BE2C (cell line): ENCODE data around the gene CHST11.

Experiments
- DNase-seq: peaks from one replicate; pipeline ENCODE4 v3.0.0-alpha.2; 2020
- H3K27me3 ChIP-seq: fragments of 250-450 bp; sonication (Bioruptor Pico); 2 replicates; pipeline ENCODE4 v1.5.1; 2020; ENCODE audit warnings: mild to moderate bottlenecking
- H3K36me3 ChIP-seq: fragments of 250-450 bp; sonication (Bioruptor Pico); 2 replicates; pipeline ENCODE4 v1.5.1; 2020; ENCODE audit warnings: mild to moderate bottlenecking
- H3K4me1 ChIP-seq: fragments of 250-450 bp; sonication (Bioruptor Pico); 2 replicates; pipeline ENCODE4 v1.5.1; 2020
- H3K4me3 ChIP-seq: 2 replicates; pipeline ENCODE4 v1.5.1; 2011; ENCODE audit warnings: low read depth, low read length
- H3K9me3 ChIP-seq: fragments of 250-450 bp; sonication (Bioruptor Pico); 2 replicates; pipeline ENCODE4 v1.5.1; 2020
- TF ChIP-seq, protein P1 (sequence below): IDR thresholded peaks from 2 replicates; pipeline ENCODE4 v1.5.1; 2012; ENCODE audit warnings: mild to moderate bottlenecking, low read depth, low read length

CHST11 gene

DNA sequence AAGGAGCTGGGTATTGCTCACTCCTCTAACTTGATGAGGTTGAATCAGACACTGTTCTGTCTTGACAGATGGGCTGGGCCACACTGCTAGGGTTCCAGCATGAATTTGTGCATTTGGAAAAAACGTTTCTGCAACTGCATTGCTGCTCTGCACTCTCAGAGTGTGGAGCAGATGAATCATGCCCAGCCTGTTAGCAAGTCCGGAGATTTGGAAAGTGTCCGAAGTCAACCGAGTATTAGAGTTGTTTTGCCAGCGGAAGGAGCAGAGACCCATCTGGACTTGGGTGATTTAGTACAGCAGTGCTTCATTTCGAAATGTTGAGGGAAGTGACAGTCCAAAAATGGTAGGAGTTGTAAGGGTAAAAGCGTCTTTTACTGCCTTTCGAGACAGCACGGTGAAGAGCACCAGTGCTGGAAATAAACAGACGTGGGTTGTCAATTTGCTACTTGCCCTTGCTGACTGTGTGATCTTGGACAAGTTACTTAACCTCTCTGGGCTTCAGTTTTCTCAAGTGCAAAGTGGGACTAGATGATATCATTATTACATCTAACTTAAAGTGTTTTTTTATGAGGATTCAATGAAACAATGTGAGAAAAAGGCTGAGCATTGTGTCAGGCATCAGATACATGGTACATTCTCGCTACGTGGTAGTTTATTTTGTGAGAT is 139.5 kb downstream of the CHST11 start:
- no peaks in the 10 kb centered on the region for H3K9me3 ChIP-seq
- no peaks in the 10 kb centered on the region for H3K27me3 ChIP-seq
- no peak overlapping the region for H3K4me3 ChIP-seq
- TF ChIP-seq, protein P1, sequence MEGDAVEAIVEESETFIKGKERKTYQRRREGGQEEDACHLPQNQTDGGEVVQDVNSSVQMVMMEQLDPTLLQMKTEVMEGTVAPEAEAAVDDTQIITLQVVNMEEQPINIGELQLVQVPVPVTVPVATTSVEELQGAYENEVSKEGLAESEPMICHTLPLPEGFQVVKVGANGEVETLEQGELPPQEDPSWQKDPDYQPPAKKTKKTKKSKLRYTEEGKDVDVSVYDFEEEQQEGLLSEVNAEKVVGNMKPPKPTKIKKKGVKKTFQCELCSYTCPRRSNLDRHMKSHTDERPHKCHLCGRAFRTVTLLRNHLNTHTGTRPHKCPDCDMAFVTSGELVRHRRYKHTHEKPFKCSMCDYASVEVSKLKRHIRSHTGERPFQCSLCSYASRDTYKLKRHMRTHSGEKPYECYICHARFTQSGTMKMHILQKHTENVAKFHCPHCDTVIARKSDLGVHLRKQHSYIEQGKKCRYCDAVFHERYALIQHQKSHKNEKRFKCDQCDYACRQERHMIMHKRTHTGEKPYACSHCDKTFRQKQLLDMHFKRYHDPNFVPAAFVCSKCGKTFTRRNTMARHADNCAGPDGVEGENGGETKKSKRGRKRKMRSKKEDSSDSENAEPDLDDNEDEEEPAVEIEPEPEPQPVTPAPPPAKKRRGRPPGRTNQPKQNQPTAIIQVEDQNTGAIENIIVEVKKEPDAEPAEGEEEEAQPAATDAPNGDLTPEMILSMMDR = no peak
- H3K36me3 ChIP-seq = no peaks in the 10 kb centered on the region
- no peak for DNase-seq
- peaks cover 3% of the 10 kb centered on the region for H3K4me1 ChIP-seq

DNA sequence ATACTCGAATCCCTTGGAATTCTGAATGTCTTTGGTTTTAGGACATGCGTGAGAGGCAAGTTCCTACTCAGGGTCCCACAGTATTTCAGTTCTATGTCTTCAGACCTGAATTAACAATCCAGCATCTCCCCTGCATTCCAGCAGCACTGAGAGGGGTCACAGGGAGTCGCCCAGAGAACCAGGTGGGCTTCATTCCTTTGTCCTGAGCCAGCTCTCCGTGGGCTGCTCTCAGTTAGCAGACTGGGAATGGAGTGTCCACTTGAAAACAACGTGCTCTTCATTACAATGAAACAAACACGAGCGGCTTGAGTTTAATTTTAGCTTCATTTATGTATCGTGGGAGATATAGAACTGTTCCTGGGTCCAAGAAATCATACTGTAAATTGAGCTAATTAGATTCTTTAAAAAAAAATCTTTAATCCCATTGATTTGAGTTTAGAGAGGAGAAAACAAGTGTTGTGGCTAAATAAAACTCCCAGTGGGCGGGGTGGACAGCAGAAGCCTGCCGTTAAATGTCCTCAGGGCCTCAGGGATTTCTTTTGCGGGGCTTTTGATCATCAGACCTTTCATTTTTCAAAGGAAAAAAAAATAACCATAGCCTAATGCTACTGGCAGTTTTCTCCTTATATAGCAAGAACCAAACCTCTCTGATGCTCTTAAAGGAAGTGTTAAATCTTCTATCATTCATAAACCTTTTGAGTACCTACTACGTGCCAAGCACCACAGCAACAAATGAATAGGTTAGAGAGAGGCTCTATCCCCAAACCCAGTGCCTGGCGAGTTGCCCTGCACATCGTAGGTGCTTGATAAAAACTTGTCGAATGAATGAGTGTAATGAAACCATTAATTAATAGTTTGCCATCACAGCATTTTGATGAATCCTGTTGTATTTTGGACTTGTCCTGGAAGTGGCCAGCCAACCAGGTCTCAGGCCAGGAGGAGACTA is 140.4 kb downstream of the CHST11 start:
- no peak overlapping the region for H3K4me3 ChIP-seq
- peaks cover under 1% of the 10 kb centered on the region for H3K36me3 ChIP-seq
- H3K9me3 ChIP-seq = no peaks in the 10 kb centered on the region
- no peak for DNase-seq
- no peaks in the 10 kb centered on the region for H3K27me3 ChIP-seq
- H3K4me1 ChIP-seq = peaks cover 3% of the 10 kb centered on the region
- TF ChIP-seq, protein P1 = no peak

DNA sequence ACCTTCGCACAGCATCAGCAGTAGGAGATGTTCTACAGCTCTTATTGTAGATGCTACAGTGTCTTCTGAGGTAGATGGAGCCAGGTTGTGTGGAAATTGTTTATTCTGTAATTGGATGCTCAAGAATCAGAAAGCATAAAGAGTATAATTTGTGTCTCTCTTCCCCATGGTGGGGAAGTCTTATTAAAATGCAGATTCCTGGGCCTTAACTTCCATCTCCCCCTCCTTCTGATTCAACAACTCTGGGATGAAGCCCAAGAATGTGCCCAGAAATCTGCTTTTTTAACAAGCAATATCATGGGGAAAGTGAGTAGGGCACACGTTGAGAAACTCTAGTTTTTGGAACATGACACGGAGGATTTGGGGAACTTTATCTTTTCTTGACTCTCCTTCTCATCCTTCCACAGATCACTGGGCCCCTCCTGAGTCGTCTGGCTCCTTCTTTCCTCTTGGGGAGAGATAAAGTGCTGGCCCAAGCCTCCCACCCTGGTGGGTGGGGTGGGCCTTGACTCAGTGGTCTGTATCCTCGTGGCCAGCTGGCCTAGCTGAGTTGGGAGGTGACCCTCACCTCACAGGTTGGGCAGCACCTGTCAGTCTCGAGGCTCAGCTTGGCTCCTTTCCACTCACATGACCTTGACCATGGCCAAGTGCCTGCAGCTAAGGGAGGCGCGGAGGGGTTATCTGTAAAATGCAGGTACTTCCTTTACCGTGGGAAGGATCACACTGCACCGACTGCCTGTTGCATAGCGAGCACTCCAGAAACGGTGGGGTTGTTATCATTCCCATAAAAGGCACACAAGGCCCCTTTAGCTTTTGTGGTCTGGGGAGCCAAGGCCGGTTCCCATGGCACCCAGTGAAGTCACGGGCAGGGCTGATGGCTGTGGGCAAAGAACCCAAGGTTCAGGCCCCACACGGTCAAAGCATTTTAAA is 141.9 kb downstream of the CHST11 start:
- TF ChIP-seq, protein P1 = no peak
- Histone ChIP-seq H3K36me3 (peaks cover 7% of the 10 kb centered on the region), H3K27me3 (no peaks in the 10 kb centered on the region), H3K4me3 (no peak overlapping the region), H3K9me3 (no peaks in the 10 kb centered on the region), H3K4me1 (peaks cover 12% of the 10 kb centered on the region)
- no peak for DNase-seq

DNA sequence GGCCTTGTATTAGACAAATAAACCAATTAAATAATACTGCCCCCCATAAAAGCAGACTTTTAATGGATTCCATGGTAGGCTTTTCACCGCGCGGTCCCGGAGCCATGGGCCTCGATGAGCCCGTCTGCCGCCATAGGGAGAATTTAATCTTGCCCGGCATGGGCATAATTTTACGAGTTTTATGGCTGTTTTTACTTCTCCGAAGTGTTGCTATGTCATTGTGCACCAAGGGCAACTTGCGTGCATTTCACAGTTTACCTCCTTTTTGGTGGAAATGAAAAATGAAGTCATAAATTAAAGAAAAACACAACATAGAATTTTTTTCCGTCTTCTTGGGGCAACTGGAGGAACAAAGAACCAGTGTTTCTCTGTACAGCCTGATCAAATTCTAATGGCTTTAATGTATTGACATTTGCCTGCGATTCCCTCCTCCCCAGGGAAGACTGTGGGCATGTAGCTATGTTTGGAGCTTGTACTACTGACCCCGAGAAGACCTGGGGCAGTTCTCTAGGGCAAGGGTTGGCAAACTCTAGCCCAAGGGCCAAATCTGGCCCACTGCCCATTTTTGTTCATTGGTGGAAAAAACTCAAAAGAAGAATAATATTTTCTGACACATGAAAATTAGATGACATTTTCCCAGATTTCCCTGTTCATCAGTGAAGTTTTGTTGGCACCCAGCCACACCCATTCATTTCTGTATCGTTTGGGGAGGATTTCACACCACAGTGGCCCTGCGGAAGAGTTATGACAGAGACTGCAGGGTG is 142.7 kb downstream of the CHST11 start:
- H3K36me3 ChIP-seq = peaks cover 7% of the 10 kb centered on the region
- peaks cover 21% of the 10 kb centered on the region for H3K4me1 ChIP-seq

More for the DNA sequence above, 142.7 kb downstream of the CHST11 start:
- Histone ChIP-seq H3K27me3 (no peaks in the 10 kb centered on the region), H3K4me3 (no peak overlapping the region), H3K9me3 (no peaks in the 10 kb centered on the region)
- TF ChIP-seq, protein P1 = no peak
- no peak for DNase-seq
